ENCODE results near the gene BMERB1.
"Not testable (repeated sequence)": the region's sequence is repeated elsewhere in the genome, so short reads cannot be mapped to it uniquely, and the experiment has no call there.

The BMERB1 gene

DNA sequence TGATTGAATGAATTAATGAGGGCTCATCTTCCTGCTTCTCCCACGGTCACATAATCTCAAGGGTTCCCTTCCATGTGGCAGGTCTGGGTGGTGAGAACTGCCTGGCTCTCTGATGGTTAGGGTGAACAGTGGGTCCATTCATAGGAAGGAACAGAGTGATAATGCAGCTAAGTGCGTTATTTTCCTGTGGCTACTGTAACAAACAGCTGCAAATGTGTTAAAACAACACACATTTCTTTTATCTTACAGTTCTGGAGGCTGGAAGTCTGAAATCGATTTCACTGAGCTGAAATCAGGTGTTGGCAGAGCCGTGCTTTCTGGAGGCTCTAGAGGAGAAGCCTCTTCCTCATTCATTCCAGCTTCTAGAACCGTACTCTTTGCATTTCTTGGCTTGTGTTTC lies 95.3 kb downstream of the BMERB1 start:
- DNase-seq = no peak

DNA sequence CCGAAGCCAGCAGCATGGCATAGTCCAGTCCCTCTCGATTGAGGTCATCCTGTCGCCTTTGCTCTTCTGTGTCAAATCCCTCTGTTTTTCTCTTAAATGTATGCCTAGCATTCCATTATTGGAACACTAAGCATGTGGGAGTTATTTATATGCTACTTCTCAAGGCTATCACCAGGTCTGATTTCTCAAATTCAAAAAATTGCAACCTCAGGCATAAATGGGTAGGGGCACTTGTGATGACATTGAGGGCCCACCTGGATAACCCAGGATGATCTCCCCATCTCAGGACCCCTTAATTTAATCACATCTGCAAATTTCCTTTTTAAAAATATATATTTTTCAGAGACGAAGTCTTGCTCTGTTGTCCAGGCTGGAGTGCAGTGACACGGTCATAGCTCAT lies 95.7 kb downstream of the BMERB1 start:
- no peak for DNase-seq

DNA sequence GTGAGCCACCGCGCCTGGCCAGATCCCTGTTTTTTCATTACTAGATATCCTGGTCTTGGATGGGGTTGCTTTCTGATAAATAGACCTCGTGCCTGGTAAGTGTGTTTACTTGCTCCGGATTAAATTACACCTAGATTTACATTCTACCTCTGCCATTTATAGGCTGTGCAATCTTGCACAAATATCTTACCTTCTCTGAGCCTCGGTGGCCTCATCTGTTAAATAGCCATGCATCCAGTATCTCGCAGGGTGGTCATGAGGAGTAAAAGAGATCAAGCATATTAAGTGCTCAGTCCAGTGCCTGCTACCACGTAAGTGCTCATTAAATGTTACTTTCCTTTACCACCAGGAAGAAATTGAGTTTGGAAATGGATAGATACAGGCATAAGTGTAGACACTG lies 98.4 kb downstream of the BMERB1 start:
- DNase-seq = no peak

DNA sequence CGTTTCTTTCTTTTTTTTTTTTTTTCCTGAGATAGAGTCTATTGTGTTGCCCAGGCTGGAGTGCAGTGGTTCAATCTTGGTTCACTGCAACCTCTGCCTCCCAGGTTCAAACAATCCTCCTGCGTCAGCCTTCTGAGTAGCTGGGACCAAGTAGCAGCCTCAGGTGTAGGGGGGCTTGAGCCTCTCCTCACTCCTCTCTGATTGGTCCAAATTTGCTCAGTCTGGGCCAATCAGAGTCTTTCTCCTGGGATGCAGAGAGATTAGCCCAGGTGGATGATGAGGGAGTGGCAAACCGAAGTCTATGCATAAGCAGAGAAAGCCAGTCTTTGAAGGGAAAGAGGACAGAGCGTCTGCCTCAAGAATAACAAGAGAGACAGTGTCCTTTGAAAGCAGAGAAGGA lies 99.0 kb downstream of the BMERB1 start:
- no peak for DNase-seq

DNA sequence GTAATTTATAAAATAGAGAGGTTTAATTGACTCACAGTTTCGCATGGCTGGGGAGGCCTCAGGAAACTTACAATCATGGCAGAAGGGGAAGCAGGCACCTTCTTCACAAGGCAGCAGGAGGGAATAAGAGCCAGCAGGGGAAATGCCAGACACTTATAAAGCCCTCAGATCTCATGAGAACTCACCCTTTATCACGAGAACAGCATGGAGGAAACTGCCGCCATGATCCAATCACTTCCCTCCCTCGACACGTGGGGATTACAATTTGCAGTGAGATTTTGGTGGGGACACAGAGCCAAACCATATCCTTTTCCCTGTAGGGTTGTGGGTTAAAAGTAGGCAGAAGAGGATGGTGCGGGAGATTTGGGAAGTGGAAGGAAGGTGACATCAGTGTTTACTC lies 101.4 kb downstream of the BMERB1 start:
- DNase-seq = no peak

DNA sequence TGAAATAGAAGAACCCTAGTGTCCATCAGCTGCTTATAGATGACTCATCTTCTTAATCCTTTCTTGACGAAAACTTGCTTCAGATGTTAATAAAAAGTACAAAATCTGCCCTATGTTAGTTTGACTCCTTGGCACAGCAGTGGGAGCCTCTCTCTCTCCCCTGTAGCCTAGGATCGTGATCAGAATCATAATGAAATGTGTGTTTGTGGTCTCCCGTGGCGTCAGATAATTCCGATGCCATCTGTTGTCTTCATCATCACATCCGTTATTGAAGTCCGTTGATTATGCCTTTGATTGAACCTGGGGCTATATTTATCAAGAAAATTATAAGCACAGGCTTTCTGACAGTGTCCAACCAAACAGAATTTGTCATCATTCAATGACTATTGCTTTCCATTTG lies 102.5 kb downstream of the BMERB1 start:
- DNase-seq = no peak

DNA sequence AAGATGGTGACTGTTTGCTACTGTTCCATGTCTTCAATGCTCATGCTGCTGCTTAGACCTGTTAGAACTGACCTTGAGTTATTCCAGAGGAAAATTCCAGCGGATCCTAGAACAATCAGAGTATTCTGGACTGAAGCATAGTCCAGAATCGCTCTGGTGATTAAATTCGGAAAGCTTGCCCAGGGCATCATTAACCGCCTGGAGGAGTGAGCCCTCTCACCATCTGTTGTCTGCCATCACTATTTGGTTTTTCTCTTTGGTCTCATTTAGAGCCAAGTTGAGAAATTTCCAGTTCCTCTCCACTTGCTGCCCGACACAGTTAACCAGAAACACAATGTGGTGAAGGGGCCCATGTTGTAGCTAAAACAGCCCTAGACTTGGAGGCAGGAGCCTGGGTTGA lies 104.1 kb downstream of the BMERB1 start:
- DNase-seq = no peak

DNA sequence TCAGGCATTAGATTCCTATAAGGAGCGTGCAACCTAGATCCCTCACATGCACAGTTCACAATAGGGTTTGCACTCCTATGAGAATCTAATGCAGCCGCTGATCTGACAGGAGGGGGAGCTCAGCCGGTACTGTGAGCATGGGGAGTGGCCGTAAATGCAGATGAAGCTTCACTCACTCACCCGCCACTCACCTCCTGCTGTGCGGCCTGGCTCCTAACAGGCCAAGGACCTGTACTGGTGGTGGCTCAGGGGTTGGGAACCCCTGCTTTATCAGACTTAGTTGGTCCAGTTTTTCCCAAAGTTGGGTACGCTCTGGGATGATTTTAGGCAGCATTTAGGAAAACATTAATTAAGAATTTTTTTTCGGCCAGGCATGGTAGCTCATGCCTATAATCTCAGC lies 104.8 kb downstream of the BMERB1 start:
- no peak for DNase-seq

DNA sequence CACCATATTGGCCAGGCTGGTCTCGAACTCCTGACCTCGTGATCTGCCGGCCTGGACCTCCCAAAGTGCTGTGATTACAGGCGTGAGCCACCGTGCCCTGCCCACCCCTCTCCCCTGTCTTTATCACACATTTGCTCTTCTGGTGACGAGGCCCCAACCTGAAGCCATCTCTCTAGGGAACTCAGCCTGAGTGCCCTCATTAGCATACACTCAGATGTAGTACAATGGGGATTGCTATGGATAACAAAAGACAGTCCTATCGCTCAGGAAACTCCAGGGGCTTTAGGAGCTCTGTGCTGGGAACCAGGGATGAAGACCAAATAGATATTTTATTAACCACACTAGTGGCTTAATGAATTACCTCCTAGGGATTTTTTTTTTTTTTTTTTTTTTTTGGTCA lies 107.9 kb downstream of the BMERB1 start:
- DNase-seq = peak; percentile 70

DNA sequence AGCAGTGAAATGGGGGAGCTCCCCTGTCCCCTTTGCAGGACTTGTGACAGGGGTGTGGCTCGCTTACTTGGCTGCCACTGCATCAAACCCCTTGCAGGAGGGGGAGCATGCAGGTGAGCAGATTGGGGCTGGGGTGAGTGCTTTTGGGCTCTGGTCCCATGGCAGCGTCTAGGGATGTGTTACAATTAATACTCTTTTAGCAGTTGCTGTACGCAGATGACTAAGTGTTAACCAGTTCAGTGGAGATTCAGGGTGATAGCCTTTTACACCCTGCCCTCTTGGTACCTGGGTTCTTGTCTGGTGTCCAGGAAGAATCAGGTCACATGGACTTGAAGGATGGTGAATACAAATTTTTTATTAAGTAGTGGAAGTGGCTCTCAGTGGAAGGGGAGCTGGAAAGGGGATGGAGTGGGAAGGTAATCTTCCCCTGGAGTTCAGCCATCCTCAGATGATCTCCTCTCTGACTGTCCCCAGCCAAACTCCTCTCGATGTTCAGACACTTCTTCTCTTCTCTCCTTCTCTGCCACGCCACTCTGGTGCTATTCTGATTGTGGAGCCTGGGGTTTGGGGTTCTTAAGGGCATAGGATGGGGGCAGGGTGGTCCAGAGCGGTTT lies 108.5 kb downstream of the BMERB1 start:
- DNase-seq = no peak

DNA sequence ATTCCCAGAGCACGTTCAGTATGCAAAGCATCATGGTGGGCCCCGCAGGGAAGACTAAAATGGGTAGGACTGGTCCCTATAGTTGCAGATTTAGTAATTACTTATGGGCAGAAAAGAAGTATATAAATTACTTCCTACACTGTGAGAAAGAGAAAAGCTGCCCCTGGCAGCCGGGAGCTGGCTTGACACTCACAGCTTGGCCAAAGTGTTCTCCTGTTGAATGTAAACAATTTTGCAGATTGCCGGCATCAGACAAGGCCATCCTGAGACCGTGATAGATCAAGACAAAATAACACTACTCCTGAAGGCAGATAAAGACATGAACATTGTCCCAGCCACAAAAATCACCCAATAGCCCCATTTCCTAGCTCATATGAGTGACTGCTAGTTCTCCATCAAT lies 110.0 kb downstream of the BMERB1 start:
- no peak for DNase-seq

DNA sequence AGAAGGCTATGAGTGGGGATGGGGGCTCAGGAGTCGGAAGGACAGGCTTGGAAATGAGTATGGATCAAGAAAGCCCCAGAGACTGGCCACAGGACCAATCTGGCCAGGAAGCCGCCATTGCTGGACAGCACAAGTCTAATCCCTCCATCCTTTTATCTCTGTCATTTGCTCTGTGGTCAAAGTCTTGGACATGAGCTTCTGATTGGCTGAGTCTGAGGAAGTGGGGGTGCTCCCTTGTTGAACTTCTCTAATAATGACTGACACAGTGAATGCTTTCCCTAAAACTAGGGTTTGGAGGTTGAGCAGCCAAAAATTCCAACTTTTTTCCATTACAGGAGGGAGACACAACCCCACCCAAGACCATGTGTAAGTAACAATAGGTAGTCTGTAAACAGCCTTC lies 111.2 kb downstream of the BMERB1 start:
- DNase-seq = no peak

DNA sequence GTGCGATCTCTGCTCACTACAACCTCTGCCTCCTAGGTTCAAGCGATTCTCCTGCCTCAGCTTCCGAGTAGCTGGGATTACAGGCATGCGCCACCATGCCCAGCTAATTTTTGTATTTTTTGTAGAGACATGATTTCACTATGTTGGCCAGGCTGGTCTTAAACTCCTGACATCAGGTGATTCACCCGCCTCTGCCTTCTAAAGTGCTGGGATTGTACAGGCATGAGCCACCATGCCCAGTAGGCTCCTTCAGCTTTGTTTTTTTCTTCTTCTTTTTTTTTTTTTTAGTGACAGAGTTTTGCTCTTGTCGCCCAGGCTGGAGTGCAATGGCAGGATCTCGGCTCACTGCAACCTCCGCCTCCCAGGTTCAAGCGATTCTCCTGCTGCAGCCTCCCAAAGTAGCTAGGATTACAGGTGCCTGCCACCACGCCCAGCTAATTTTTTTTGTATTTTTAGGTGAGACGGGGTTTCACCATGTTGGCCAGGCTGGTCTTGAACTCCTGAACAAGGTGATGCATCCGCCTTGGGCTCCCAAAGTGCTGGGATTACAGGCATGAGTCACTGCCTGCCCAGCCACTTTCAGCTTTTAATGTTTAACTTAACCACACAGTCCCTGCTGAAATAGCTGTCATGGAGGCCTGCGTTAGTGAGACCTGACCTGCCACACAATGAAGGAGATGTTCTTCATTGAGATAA lies 112.8 kb downstream of the BMERB1 start:
- DNase-seq = not testable (repeated sequence)

DNA sequence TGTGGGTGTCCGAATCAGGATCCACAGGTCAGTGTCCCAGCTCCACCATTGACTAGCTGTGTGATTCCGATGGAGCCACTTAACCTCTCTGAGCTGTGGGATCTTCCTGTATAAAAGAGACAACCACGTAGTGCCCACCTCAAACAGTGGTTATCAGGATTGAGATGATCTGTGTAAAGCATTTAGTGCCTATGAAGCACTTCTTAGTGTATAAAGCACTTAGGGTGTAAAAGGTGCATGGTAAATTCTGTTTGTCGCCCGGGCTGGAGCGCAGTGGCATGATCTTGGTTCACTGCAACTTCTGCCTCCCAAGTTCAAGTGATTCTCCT lies 113.3 kb downstream of the BMERB1 start:
- no peak for DNase-seq

DNA sequence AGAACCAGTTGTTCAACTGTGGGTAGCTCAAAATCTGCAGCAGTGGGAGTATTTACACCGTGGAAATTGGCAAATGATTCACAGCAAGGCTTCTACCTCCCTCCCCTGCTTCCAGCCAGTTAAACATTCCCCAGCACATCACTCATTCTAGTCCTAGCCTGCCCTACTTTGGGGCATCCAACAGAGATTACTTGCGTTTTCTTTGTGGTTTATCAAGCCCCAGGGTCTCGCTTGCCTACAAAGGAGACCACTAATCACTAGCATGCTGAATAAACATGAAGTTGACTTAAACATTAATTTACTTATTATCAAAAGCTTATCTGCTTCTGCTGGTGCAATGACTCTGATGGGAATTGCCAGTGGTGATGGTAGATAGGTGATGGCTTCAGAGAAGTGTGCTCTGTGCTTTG lies 114.1 kb downstream of the BMERB1 start:
- no peak for DNase-seq

DNA sequence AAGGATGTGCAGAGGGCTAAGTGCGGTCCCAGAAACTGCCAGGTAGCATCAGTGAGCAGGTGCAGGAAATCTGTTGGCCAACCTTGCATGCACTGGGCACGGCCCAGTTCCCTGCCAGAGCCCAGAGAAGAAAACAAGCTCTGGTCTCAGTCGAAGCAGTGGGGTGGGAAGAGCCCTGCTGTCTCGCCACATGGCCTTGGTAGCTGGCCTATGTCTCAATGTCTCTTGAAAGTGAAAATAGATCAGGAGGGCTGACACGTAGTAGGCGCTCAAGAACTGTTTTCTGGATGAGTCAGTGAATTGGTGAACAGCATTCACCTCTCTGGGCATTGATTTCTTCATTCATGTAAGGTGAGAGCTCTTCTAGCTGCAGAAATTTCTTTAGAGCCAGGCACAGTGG lies 118.1 kb downstream of the BMERB1 start:
- DNase-seq = no peak

DNA sequence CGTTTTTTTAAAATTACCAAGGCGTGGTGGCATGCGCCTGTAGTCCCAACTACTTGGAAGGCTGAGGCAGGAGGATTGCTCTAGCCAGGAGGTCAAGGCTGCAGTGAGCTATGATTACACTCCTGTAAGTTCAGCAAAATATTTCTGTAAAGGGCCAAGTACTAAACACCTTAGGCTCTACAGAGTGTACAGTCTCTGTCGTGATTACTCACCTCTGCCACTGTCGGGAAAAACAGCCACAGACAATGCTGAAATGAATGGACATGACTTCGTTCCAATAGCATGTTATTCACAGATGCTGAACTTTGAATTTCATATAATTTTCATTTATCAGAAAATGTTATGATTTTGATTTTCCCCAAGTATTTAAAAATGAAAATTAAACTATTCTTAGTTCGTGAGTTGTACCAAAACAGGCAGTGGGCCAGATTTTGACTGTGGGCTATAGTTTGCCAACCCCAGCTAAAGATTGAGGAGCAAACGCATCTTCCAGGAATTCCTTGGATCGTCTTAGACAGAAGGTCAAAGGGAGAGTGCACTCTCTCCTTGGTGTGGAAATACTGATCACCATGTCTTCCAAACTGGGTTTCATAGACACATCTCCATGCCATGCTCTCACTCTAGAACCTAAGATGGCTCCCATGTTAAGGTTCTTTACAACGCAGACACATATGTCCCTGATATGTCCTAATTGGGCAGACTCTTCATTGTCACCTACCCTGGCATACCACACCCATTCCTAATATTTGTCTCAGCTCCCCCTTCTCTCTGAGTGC lies 119.1 kb downstream of the BMERB1 start:
- DNase-seq = no peak

DNA sequence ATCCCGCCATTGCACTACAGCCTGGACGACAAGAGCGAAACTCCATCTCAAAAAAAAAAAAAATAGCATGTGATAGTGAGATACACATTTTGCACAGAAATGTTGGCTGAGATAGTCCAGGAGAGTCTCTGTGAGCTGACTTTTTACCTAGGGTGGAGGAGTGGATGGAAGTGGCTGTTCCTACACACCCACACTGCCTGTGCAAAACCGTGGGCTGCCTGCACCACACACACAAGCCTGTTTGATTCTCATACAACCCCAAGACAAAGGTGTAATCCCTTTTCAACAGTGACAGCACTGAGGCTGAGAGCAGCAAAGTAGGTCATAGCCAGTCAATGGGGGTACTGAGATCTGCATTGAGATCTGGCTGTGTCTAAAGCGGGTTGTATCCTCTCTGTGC lies 121.7 kb downstream of the BMERB1 start:
- DNase-seq = no peak

DNA sequence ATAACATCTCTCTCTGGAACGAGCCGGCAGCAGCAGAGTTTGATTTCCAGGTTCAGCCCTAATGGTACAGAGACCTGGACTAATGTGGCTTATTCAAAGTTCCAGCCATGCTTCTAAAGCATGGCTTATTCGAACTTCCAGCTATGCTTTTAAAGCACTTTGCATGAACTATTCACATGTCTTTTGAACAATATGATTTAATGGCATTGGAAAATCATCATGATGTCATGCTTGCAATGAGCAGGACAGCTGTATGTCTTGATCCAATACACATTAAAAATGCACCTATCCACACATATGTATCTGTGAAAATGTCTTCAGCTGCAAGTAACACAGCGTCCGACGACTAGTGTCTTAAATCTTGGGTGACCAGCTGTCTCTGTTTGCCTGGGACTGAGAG lies 122.9 kb downstream of the BMERB1 start:
- no peak for DNase-seq

DNA sequence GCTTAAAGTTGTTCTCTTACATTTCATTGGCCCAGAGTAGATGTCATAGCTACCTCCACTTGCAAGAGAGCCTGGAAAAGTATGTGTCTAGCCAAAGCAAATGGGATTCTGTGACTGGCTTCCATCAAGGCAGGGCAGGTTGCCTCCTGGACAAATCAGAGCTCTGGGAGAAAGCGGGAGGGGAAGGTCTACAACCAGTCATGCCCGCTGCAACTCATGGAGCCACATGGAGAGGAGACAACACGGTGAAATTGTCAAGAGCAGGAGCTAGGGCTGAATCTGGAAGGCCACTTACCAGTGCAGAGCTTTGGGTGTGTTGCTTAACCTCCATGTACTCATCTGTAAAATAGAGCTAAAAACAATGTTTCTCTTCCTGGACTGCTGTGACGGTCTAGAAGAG lies 124.8 kb downstream of the BMERB1 start:
- DNase-seq = no peak

DNA sequence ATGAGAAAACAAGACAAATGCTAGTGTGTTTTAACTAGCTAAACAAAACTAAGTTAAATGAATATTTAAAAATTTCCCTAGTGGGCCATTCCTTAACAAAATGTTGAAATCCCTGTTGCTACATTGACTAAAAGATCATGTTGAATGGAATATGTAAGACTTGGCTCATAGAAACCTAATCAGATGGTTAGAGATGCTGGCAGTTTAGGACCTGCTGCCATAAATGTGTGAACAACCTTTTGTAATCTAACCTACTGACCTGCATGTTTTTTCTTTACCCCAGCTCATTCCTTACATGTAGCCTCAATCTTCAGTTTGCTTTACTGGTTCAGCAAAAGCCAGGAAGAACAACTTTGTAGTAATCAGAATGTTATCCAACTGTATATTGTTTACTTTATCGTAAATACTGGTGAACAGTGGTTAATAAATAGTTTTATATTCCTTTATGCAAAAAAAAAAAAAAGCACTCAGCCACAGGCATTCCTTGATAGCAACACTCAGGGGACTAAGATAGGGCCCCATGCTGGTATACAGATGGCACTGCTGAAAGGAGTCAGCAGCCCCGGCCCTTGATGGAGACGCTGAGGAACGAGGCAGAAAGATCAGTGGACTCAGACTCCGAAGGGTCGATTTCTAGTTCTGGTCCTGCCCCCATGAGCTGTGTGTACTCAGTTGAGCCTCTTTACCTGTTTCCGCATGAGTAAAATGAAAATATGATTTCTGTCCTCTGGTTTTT lies 130.4 kb downstream of the BMERB1 start:
- DNase-seq = no peak

DNA sequence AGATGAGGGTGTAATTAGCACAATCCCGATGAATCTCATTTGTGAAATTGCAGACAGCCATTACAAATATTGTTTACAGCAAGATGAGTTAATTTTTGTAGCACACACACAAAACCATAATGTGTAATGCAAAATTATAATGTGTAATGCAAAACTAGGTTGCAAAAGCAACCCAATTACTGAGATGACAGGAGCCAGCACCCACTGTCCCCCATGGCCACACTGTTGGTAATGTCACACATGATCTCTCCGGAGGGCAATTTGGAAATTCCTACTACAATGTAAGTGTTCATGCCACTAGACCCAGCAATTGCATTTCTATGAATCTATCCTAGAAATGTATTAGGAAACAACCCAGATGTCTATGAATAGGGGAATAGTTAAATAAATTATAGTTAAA lies 131.7 kb downstream of the BMERB1 start:
- no peak for DNase-seq

DNA sequence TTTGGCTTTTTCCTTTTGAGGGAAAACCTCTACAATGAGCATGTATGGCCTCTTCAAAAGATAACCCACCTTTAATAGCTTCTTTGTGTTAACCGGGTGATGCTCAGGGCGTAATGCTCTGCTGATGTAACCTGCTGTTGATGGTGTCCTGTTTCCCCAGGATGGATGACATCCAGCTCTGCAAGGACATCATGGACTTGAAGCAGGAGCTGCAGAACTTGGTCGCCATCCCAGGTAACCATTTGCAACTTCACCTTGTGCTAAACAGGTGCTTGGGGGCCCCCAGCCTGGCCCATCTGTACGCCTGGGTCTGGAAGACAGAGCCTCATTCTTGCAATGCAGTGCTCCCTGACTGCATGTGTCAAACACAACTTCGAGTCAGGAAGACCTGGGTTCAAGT lies 133.4 kb downstream of the BMERB1 start:
- no peak for DNase-seq

DNA sequence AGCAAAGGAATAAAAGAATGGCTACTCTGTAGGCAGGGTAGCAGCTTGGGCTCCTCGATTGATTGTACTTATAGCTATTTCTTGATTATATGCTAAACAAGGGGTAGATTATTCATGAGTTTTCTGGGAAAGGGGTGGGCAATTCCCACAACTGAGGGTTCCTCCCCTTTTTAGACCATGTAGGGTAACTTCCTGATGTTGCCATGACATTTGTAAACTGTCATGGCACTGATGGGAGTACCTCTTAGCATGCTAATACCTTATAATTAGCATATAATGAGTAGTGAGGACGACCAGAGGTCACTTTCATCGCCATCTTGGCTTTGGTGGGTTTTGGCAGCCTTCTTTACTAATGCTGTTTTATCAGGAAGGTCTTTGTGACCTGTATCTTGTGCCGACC lies 136.3 kb downstream of the BMERB1 start:
- not testable (repeated sequence) for DNase-seq

All from NCI-H2107 (cell line).